ENCODE measurements around the gene C20orf144. TPM values are rescaled to one million over a fixed set of nuclear protein-coding genes. Genes with fewer than 3 reads are reported as not detected.
"Not testable (repeated sequence)": the region's sequence is repeated elsewhere in the genome, so short reads cannot be mapped to it uniquely, and the experiment has no call there.

The C20orf144 gene
- total RNA-seq, 4 donors from 2014 or later, result not detected

DNA sequence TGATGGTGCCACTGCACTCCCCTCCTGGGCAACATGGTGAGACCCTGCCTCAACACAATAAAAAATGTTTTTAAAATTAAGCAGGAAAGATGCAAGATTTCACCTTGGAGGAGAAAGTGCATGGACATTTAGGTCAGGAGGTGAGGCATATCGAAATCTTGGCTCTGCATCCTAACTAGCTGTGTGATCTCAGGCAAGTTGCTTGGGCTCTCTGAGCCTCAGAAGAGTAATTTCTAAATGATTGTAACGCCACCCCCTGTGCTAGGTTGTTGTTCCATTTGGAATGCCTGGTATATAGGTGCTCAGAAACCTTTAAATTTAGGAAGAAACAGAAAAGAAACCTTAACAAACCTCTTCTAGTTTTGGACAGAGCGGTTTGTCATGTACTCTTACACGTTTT is 35.9 kb upstream of the C20orf144 start:
- Histone ChIP-seq H3K9me3 (no peaks in the 10 kb centered on the region), H3K4me1 (no peaks in the 10 kb centered on the region), H3K36me3 (peaks cover 4 to 59% of the 10 kb centered on the region in 2 donors), H3K4me3 (no peak overlapping the region), H3K27me3 (no peaks in the 10 kb centered on the region), H3K27ac (no peak overlapping the region)
- in situ Hi-C loops (cut with MboI; ENCODE audit: low sequenced_read_pairs in 4 of 4) (no loop called here), intact Hi-C loops (cut with DNase I; ENCODE audit: low total_unique reads) (no loop called here)
- DNase-seq, result no peak
- ATAC-seq, result no peak
- no peak for TF ChIP-seq POLR2A (IDR thresholded peaks at IDR 0.05)
- TF ChIP-seq, protein P1, sequence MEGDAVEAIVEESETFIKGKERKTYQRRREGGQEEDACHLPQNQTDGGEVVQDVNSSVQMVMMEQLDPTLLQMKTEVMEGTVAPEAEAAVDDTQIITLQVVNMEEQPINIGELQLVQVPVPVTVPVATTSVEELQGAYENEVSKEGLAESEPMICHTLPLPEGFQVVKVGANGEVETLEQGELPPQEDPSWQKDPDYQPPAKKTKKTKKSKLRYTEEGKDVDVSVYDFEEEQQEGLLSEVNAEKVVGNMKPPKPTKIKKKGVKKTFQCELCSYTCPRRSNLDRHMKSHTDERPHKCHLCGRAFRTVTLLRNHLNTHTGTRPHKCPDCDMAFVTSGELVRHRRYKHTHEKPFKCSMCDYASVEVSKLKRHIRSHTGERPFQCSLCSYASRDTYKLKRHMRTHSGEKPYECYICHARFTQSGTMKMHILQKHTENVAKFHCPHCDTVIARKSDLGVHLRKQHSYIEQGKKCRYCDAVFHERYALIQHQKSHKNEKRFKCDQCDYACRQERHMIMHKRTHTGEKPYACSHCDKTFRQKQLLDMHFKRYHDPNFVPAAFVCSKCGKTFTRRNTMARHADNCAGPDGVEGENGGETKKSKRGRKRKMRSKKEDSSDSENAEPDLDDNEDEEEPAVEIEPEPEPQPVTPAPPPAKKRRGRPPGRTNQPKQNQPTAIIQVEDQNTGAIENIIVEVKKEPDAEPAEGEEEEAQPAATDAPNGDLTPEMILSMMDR (IDR thresholded peaks at IDR 0.05 in 4 of 5, conservative IDR thresholded peaks at IDR 0.05 in 1 of 5), result no peak

DNA sequence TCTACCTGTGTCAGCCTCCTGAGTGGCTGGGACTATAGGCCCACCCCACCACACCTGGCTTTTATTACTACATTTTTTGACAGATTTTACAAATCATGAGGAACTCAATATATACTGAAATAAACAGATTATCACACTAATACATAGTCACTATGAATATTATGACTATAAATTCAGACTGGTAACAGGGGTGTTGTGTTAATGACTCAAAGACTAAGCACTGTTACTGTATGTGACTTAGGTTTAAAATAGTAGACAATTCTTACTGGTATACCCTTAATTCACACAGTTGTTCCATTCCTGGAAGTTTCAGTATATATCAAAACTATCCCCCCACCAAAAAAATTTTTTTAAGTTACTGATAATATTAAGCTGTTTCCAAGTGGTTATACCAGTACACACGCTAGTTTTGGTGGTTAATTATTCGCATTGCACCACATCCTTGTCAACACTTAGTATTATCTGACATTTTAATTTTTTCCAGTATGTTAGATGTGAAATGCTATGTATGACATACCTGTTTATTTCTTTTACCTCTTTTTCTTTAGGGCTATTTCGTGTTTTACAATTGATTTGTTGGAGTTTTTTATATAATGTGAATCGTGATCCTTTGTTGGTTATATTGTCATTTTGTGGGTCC is 34.4 kb upstream of the C20orf144 start:
- intact Hi-C loops (cut with DNase I; ENCODE audit: low total_unique reads) (no loop called here), in situ Hi-C loops (cut with MboI; ENCODE audit: low sequenced_read_pairs in 4 of 4) (no loop called here)
- no peak overlapping the region for H3K27ac ChIP-seq
- ATAC-seq (no peak), DNase-seq (no peak)
- H3K9me3 ChIP-seq, result no peaks in the 10 kb centered on the region
- H3K27me3 ChIP-seq, result no peaks in the 10 kb centered on the region
- peaks cover 4 to 58% of the 10 kb centered on the region in 2 donors for H3K36me3 ChIP-seq
- H3K4me3 ChIP-seq, result no peak overlapping the region
- no peak for TF ChIP-seq POLR2A (IDR thresholded peaks at IDR 0.05)
- TF ChIP-seq, protein P1 (IDR thresholded peaks at IDR 0.05 in 4 of 5, conservative IDR thresholded peaks at IDR 0.05 in 1 of 5), result no peak
- no peaks in the 10 kb centered on the region for H3K4me1 ChIP-seq

DNA sequence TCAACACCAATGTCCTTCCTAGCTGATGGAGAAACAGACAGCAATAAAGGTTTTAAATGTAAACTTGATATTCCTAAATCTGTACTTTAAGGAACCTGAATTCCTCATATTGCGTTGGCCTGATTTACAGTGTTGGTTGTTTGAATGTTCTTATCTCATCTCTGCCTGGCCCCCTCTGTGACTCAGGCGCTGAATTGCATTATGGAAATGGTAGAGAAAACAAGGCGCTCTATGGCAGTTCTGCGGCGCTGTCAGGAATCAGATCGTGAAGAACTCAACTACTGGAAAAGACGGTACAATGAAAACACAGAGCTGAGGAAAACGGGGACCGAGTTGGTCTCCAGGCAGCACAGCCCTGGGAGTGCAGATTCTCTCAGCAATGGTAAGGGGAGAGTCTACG is 32.6 kb upstream of the C20orf144 start:
- DNase-seq, result no peak

DNA sequence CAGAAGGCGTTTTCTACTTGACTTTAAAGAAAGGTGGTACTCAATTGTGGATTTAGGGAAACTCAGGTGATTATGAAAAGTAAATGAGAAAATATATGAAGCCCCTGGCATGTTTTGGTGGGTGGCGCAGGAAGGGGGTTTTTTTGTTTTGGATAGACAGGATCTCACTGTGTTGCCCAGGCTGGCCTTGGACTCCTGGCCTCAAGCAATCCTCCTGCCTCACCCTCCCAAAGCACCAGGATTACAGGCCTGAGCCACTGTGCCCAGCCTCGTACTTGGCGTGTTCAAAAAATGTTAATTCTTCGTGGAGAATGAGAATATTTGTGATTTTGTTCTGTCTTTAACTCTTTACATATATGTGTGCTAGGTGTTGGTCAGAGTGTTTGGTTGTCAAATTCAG is 32.1 kb upstream of the C20orf144 start:
- H3K4me3 ChIP-seq, result no peak overlapping the region
- no peak overlapping the region for H3K27ac ChIP-seq
- TF ChIP-seq, protein P1 (IDR thresholded peaks at IDR 0.05 in 4 of 5, conservative IDR thresholded peaks at IDR 0.05 in 1 of 5), result no peak
- no peak for TF ChIP-seq POLR2A (IDR thresholded peaks at IDR 0.05)
- intact Hi-C loops (cut with DNase I; ENCODE audit: low total_unique reads), result no loop called here
- H3K4me1 ChIP-seq, result no peaks in the 10 kb centered on the region
- no peak for ATAC-seq
- peaks cover 4 to 43% of the 10 kb centered on the region in 2 donors for H3K36me3 ChIP-seq
- in situ Hi-C loops (cut with MboI; ENCODE audit: low sequenced_read_pairs in 4 of 4), result no loop called here
- H3K9me3 ChIP-seq, result no peaks in the 10 kb centered on the region
- no peak for DNase-seq
- no peaks in the 10 kb centered on the region for H3K27me3 ChIP-seq

More for the DNA sequence above, 32.6 kb upstream of the C20orf144 start:
- H3K27ac ChIP-seq, result no peak overlapping the region
- peaks cover 4 to 47% of the 10 kb centered on the region in 2 donors for H3K36me3 ChIP-seq
- no peak for TF ChIP-seq POLR2A (IDR thresholded peaks at IDR 0.05)
- TF ChIP-seq, protein P1 (IDR thresholded peaks at IDR 0.05 in 4 of 5, conservative IDR thresholded peaks at IDR 0.05 in 1 of 5), result no peak
- H3K4me3 ChIP-seq, result no peak overlapping the region
- intact Hi-C loops (cut with DNase I; ENCODE audit: low total_unique reads), result no loop called here
- in situ Hi-C loops (cut with MboI; ENCODE audit: low sequenced_read_pairs in 4 of 4), result no loop called here
- ATAC-seq, result no peak
- no peaks in the 10 kb centered on the region for H3K4me1 ChIP-seq
- H3K9me3 ChIP-seq, result no peaks in the 10 kb centered on the region
- H3K27me3 ChIP-seq, result no peaks in the 10 kb centered on the region

DNA sequence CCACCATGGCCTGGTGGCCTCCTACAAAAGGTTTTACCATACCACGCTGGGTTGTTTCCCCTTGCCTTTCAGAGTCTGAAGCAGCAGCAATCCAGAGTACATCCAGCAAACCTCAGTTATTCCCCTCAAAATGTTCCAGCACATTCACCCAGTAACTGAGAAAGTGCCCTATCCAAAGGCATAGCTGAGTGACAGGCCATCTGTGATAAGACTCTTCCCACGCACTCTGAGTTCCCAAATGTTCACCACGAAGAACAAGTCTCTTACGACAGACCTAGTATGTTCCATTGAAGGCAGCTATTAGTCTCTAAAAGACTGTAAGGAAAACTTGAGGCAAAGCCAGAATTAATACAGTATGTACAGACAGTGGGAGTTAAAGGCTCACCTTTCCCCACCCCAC is 31.6 kb upstream of the C20orf144 start:
- DNase-seq, result no peak
- H3K36me3 ChIP-seq, result peaks cover 4 to 38% of the 10 kb centered on the region in 2 donors
- in situ Hi-C loops (cut with MboI; ENCODE audit: low sequenced_read_pairs in 4 of 4), result no loop called here
- H3K27ac ChIP-seq, result no peak overlapping the region
- ATAC-seq, result peak in 1 of 2 donors; percentile 35
- TF ChIP-seq, protein P1 (IDR thresholded peaks at IDR 0.05 in 4 of 5, conservative IDR thresholded peaks at IDR 0.05 in 1 of 5), result no peak
- no peak for TF ChIP-seq POLR2A (IDR thresholded peaks at IDR 0.05)
- intact Hi-C loops (cut with DNase I; ENCODE audit: low total_unique reads), result no loop called here
- H3K9me3 ChIP-seq, result no peaks in the 10 kb centered on the region
- no peaks in the 10 kb centered on the region for H3K27me3 ChIP-seq
- H3K4me1 ChIP-seq, result peaks cover 0 to 4% of the 10 kb centered on the region in 2 donors
- H3K4me3 ChIP-seq, result no peak overlapping the region

DNA sequence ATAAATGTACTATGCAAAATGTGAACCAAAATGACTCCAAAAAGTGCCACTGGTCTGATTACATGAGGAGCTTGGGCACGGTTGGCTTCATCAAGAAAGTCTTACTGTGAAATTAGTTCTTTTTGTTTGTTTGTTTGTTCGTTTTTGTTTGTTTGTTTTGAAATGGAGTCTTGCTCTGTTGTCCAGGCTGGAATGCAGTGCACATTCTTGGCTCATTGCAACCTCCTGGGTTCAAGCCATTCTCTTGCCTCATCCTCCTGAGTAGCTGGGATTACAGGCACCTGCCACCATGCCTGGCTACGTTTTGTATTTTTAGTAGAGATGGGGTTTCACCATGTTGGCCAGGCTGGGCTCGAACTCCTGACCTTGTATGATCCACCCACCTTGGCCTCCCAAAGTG is 30.2 kb upstream of the C20orf144 start:
- DNase-seq (peak in 1 of 2 donors; percentile 49), ATAC-seq (peak in 1 of 2 donors; percentile 53)
- H3K4me1 ChIP-seq; intact Hi-C loops (cut with DNase I; ENCODE audit: low total_unique reads); H3K27me3 ChIP-seq; H3K4me3 ChIP-seq; H3K9me3 ChIP-seq; in situ Hi-C loops (cut with MboI; ENCODE audit: low sequenced_read_pairs in 4 of 4): not testable (repeated sequence)
- Histone ChIP-seq H3K36me3 (peaks cover 4 to 31% of the 10 kb centered on the region in 2 donors), H3K27ac (peak overlapping the region in 1 of 4 donors; percentile 39)
